Measurements from ENCODE around the gene ERFL.
"Not testable (repeated sequence)": the region's sequence is repeated elsewhere in the genome, so short reads cannot be mapped to it uniquely, and the experiment has no call there.

Gene ERFL

GRCh38 chr19:41877916-41878905 lies 50.0 kb downstream of the ERFL start:
- H3K27me3 ChIP-seq (ENCODE audit: insufficient read depth, poor library complexity, severe bottlenecking) = no peaks in the 10 kb centered on the region

DNA sequence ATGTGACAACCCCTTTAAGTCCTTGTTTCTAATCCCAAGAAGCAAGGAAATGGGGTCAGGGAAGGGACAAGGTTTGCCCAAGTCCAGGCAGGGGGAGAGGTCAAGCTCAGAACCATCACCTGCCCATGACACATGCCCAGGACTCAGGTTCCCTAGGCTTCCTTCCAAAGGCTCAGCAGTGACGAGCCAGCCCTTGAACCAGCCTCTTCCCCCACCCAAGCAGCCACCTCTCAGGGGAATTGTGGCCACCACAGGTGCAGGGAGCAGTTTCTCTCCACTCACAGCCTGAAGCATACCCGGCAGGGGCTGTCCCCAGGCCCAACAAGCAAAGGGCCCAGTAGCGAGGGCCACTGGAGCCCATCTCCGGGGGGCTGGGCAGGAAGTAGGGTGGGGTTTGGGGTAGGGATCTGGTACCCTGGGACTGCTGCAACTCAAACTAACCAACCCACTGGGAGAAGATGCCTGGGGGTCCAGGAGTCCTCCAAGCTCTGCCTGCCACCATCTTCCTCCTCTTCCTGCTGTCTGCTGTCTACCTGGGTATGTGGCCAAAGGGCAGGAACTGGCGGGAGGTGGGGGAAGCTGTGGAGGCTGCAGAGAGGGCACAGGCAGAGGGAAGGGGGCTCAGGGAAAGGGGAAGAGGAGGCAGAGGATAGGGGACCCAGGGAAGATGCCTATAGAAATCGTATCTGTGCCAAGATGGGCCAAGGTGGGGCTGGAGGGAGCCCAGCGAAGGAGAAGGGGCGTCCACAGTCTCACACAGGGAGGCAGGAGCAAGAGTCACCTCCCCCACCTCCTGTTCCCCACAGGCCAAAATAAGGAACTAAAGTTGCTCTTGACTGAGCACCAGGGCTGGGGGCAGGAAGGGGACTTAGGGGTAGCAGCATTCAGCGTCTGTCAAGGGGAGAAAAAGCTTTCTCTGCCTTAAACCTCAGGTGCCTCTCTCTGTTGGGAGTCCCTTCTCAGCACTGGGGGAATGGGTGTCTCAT lies 51.1 kb downstream of the ERFL start, which contains the start of gene CD79A:
Gene CD79A, plus strand, starts transcription at position 433 of the 986 bp plus-strand sequence. Its CDS starts 26 bp downstream, at position 459.
- no peaks in the 10 kb centered on the region for H3K27me3 ChIP-seq (ENCODE audit: insufficient read depth, poor library complexity, severe bottlenecking)
- no peak within 1 kb of the TSS for H3K4me3 ChIP-seq (replicated peaks; ENCODE audit: insufficient read depth, low read length)
- H3K27ac ChIP-seq (replicated peaks) = peak within 1 kb of the TSS; percentile 91
- TF ChIP-seq POLR2AphosphoS5 (IDR thresholded peaks at IDR 0.05; ENCODE audit: low read depth) = peak; percentile 65; the same call in 1 of the 2 replicates
- TF ChIP-seq REST (IDR thresholded peaks at IDR 0.05; ENCODE audit: insufficient replicate concordance, low read depth) = no peak
- peak; percentile 23; the same call in 1 of the 2 replicates for TF ChIP-seq SPI1 (IDR thresholded peaks at IDR 0.05; ENCODE audit: borderline replicate concordance, low read depth)
- peak in 1 of 2 experiments; percentile 91 for DNase-seq (ENCODE audit: low read depth in 1 of 2, low spot score in 1 of 2)

More at GRCh38 chr19:41877916-41878905, 50.0 kb downstream of the ERFL start:
- H3K4me3 ChIP-seq (replicated peaks; ENCODE audit: insufficient read depth, low read length) = no peak overlapping the region
- no peak for DNase-seq (ENCODE audit: low read depth in 1 of 2, low spot score in 1 of 2)
- no peak for TF ChIP-seq POLR2AphosphoS5 (IDR thresholded peaks at IDR 0.05; ENCODE audit: low read depth)
- peak overlapping the region; percentile 91 for H3K27ac ChIP-seq (replicated peaks)

- H3K4me3 ChIP-seq (replicated peaks; ENCODE audit: insufficient read depth, low read length); H3K27me3 ChIP-seq (ENCODE audit: insufficient read depth, poor library complexity, severe bottlenecking); DNase-seq (ENCODE audit: low read depth in 1 of 2, low spot score in 1 of 2): not testable (repeated sequence)
- H3K27ac ChIP-seq (replicated peaks) = peak overlapping the region; percentile 53; the same call in 1 of the 2 replicates
Observed at GRCh38 chr19:41875973-41876372, 52.3 kb downstream of the ERFL start.

GRCh38 chr19:41872775-41873647 lies 55.2 kb downstream of the ERFL start:
- H3K27ac ChIP-seq (replicated peaks) = peak overlapping the region; percentile 72
- H3K4me3 ChIP-seq (replicated peaks; ENCODE audit: insufficient read depth, low read length) = no peak overlapping the region
- H3K27me3 ChIP-seq (ENCODE audit: insufficient read depth, poor library complexity, severe bottlenecking) = no peaks in the 10 kb centered on the region
- DNase-seq (ENCODE audit: low read depth in 1 of 2, low spot score in 1 of 2) = peak in 1 of 2 experiments; percentile 89
- TF ChIP-seq POLR2AphosphoS5 (IDR thresholded peaks at IDR 0.05; ENCODE audit: low read depth) (peak; percentile 84), GABPA (IDR thresholded peaks at IDR 0.05; ENCODE audit: low read depth) (no peak), CTCF (IDR thresholded peaks at IDR 0.05; ENCODE audit: insufficient read depth, low read length) (peak; percentile 16), SPI1 (IDR thresholded peaks at IDR 0.05; ENCODE audit: borderline replicate concordance, low read depth) (no peak)

- no peak for DNase-seq (ENCODE audit: low read depth in 1 of 2, low spot score in 1 of 2)
- Histone ChIP-seq H3K27ac (replicated peaks) (peak overlapping the region; percentile 72), H3K4me3 (replicated peaks; ENCODE audit: insufficient read depth, low read length) (no peak overlapping the region), H3K27me3 (ENCODE audit: insufficient read depth, poor library complexity, severe bottlenecking) (no peaks in the 10 kb centered on the region)
- TF ChIP-seq SPI1 (IDR thresholded peaks at IDR 0.05; ENCODE audit: borderline replicate concordance, low read depth) (no peak), REST (IDR thresholded peaks at IDR 0.05; ENCODE audit: insufficient replicate concordance, low read depth) (no peak), CTCF (IDR thresholded peaks at IDR 0.05; ENCODE audit: insufficient read depth, low read length) (no peak), POLR2AphosphoS5 (IDR thresholded peaks at IDR 0.05; ENCODE audit: low read depth) (no peak), GABPA (IDR thresholded peaks at IDR 0.05; ENCODE audit: low read depth) (no peak)
Observed at GRCh38 chr19:41872384-41872774, 55.9 kb downstream of the ERFL start.
